K562 (cell line): Measurements from ENCODE around the gene HDGFL2. TPM values are rescaled to one million over a fixed set of nuclear protein-coding genes. Genes with fewer than 3 reads are reported as not detected.

Experiments
- BHLHE40 ChIP-seq: IDR thresholded peaks from 2 replicates; pipeline ENCODE4 v1.6.1; 2011; ENCODE audit warnings: low read length, improper control_type of control experiment
- CC2D1A ChIP-seq: fragments of 450-650 bp; IDR thresholded peaks from 2 replicates; pipeline ENCODE4 v1.6.1; 2017; ENCODE audit warnings: mild to moderate bottlenecking
- CHD2 ChIP-seq: IDR thresholded peaks from 2 replicates; pipeline ENCODE4 v1.6.1; 2011; ENCODE audit warnings: low read depth, low read length
- COPS2 ChIP-seq: fragments of 450-650 bp; conservative IDR thresholded peaks from 2 replicates; pipeline ENCODE4 v1.6.1; 2016; ENCODE audit warnings: mild to moderate bottlenecking, moderate library complexity
- EGR1 ChIP-seq: fragments of 450-650 bp; conservative IDR thresholded peaks from 2 replicates; pipeline ENCODE4 v1.6.1; 2017; ENCODE audit warnings: mild to moderate bottlenecking
- FIP1L1 ChIP-seq: fragments of 200-400 bp; formaldehyde crosslinking; IDR thresholded peaks from 2 replicates; pipeline ENCODE4 v1.6.1; 2018; ENCODE audit warnings: mild to moderate bottlenecking, low read depth, low read length; ENCODE audit not compliant: poor library complexity, severe bottlenecking
- GTF2F1 ChIP-seq: IDR thresholded peaks from 2 replicates; pipeline ENCODE4 v1.6.1; 2011; ENCODE audit warnings: low read depth, low read length, improper control_type of control experiment
- NRF1 ChIP-seq, 2 experiments: fragments of 450-650 bp; IDR thresholded peaks in 1 of 2; conservative IDR thresholded peaks in 1 of 2; 2 replicates each; pipeline ENCODE4 v1.6.1; 2014; ENCODE audit warnings: mild to moderate bottlenecking in 2 of 2
- PHF8 ChIP-seq: fragments of 200-600 bp; sonication (generic); IDR thresholded peaks from 2 replicates; pipeline ENCODE4 v1.6.1; 2012; ENCODE audit warnings: mixed run types, mild to moderate bottlenecking, inconsistent platforms, low read length, moderate library complexity, borderline replicate concordance
- POLR3G ChIP-seq: IDR thresholded peaks from 2 replicates; pipeline ENCODE4 v1.6.1; 2011; ENCODE audit not compliant: insufficient read length, insufficient replicate concordance; ENCODE audit errors: extremely low read depth
- RCOR1 ChIP-seq, 2 experiments: IDR thresholded peaks; 2 replicates each; pipeline ENCODE4 v1.6.1; 2012; ENCODE audit warnings: low read depth in 2 of 2, low read length in 2 of 2, borderline replicate concordance in 1 of 2, improper control_type of control experiment in 1 of 2
- XRCC4 ChIP-seq: IDR thresholded peaks from one replicate; pipeline ENCODE4 v1.6.1; 2011; ENCODE audit not compliant: insufficient read depth, insufficient read length; ENCODE audit errors: extremely low read depth
- ZBTB11 ChIP-seq, 3 experiments: fragments of 200-800 bp in 1 of 3; fragments of 250-450 bp in 1 of 3; fragments of 450-650 bp in 1 of 3; sonication (Bioruptor Pico) in 1 of 3; sonication (Bioruptor generic) in 1 of 3; formaldehyde crosslinking in 1 of 3; IDR thresholded peaks; 2 replicates each; pipeline versions ENCODE4 v1.6.1 to v1.8.0; 2016 to 2022; ENCODE audit warnings: mild to moderate bottlenecking in 2 of 3, missing genetic modification characterization in 2 of 3, missing compliant biosample characterization in 1 of 3, moderate library complexity in 1 of 3
- polyA plus RNA-seq, 8 experiments: library from polyadenylated mRNA; depleted of rRNA in 4 of 8; stranded (reverse) in 5 of 8; unstranded in 3 of 8; fragments of >200 nt; fragmentation: Nextera tagmentation in 2 of 8; fragmentation: Illumina TruSeq in 1 of 8; extraction: Ambion mirVana in 2 of 8; extraction: Trizol in 1 of 8; gene quantifications; 2 replicates each; pipeline versions ENCODE4 v1.2.1 to v1.2.3, GENCODE V29; 2011 to 2014; ENCODE audit warnings: inconsistent platforms in 1 of 8, missing spikeins in 1 of 8
- total RNA-seq, 7 experiments: library from RNA; depleted of rRNA in 6 of 7; stranded (reverse); fragments of >200 nt in 6 of 7; fragmentation: Illumina TruSeq in 2 of 7; extraction: Trizol in 2 of 7; gene quantifications; 2 replicates each; pipeline versions ENCODE4 v1.2.1 to v1.2.3, GENCODE V29; 2011 to 2021; ENCODE audit warnings: low replicate concordance in 1 of 7
- TF ChIP-seq, protein P1 (sequence below), 2 experiments: fragments of 450-650 bp in 1 of 2; IDR thresholded peaks; 2 replicates each; pipeline ENCODE4 v1.6.1; 2011 to 2017; ENCODE audit warnings: low read depth in 2 of 2, antibody characterized with exemption in 1 of 2, borderline replicate concordance in 1 of 2, low read length in 1 of 2, mild to moderate bottlenecking in 1 of 2, mixed read lengths in 1 of 2; ENCODE audit not compliant: control insufficient read depth in 1 of 2
- TF ChIP-seq, protein P2 (sequence below): fragments of 250-450 bp; sonication (Bioruptor Pico); IDR thresholded peaks from 2 replicates; pipeline ENCODE4 v1.8.0; 2021; ENCODE audit warnings: moderate library complexity, mild to moderate bottlenecking, inconsistent platforms
- TF ChIP-seq, protein P3 (sequence below): sonication (generic); formaldehyde crosslinking; IDR thresholded peaks from 2 replicates; pipeline ENCODE4 v1.8.1; 2022; ENCODE audit warnings: missing genetic modification reagents

Gene HDGFL2
- total and polyA plus RNA-seq, 9 of the 15 experiments (the other 6 are each of a cell fraction or from before 2014, with no cell fraction given) = 0.13 to 61.7 (median 16.0) TPM

GRCh38 chr19:4456843-4457653 is 15.0 kb upstream of the HDGFL2 start (continued):
- TF ChIP-seq, protein P1, sequence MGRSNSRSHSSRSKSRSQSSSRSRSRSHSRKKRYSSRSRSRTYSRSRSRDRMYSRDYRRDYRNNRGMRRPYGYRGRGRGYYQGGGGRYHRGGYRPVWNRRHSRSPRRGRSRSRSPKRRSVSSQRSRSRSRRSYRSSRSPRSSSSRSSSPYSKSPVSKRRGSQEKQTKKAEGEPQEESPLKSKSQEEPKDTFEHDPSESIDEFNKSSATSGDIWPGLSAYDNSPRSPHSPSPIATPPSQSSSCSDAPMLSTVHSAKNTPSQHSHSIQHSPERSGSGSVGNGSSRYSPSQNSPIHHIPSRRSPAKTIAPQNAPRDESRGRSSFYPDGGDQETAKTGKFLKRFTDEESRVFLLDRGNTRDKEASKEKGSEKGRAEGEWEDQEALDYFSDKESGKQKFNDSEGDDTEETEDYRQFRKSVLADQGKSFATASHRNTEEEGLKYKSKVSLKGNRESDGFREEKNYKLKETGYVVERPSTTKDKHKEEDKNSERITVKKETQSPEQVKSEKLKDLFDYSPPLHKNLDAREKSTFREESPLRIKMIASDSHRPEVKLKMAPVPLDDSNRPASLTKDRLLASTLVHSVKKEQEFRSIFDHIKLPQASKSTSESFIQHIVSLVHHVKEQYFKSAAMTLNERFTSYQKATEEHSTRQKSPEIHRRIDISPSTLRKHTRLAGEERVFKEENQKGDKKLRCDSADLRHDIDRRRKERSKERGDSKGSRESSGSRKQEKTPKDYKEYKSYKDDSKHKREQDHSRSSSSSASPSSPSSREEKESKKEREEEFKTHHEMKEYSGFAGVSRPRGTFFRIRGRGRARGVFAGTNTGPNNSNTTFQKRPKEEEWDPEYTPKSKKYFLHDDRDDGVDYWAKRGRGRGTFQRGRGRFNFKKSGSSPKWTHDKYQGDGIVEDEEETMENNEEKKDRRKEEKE (IDR thresholded peaks at IDR 0.05; ENCODE audit: borderline replicate concordance in 1 of 2, control insufficient read depth in 1 of 2, low read depth in 2 of 2, low read length in 1 of 2) = no peak
- TF ChIP-seq COPS2 = no peak
- no peak for TF ChIP-seq ZBTB11 (CRISPR knock-in tag; IDR thresholded peaks at IDR 0.05)
- TF ChIP-seq PHF8 = peak; percentile 46; the same call in 1 of the 2 replicates
- no peak for TF ChIP-seq XRCC4
- no peak for TF ChIP-seq CHD2
- TF ChIP-seq POLR3G = no peak
- TF ChIP-seq, protein P2, sequence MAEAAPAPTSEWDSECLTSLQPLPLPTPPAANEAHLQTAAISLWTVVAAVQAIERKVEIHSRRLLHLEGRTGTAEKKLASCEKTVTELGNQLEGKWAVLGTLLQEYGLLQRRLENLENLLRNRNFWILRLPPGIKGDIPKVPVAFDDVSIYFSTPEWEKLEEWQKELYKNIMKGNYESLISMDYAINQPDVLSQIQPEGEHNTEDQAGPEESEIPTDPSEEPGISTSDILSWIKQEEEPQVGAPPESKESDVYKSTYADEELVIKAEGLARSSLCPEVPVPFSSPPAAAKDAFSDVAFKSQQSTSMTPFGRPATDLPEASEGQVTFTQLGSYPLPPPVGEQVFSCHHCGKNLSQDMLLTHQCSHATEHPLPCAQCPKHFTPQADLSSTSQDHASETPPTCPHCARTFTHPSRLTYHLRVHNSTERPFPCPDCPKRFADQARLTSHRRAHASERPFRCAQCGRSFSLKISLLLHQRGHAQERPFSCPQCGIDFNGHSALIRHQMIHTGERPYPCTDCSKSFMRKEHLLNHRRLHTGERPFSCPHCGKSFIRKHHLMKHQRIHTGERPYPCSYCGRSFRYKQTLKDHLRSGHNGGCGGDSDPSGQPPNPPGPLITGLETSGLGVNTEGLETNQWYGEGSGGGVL (CRISPR knock-in tag) = no peak
- no peak for TF ChIP-seq FIP1L1
- no peak for TF ChIP-seq BHLHE40
- no peak for TF ChIP-seq NRF1 (conservative IDR thresholded peaks at IDR 0.05 in 1 of 2, IDR thresholded peaks at IDR 0.05 in 1 of 2)
- TF ChIP-seq GTF2F1 = no peak
- TF ChIP-seq RCOR1 (IDR thresholded peaks at IDR 0.05; ENCODE audit: borderline replicate concordance in 1 of 2, low read depth in 2 of 2, low read length in 2 of 2) = no peak
- TF ChIP-seq CC2D1A = 0 out of 2 replicates have a peak, but pooled peaks have one; percentile 16
- TF ChIP-seq, protein P3, sequence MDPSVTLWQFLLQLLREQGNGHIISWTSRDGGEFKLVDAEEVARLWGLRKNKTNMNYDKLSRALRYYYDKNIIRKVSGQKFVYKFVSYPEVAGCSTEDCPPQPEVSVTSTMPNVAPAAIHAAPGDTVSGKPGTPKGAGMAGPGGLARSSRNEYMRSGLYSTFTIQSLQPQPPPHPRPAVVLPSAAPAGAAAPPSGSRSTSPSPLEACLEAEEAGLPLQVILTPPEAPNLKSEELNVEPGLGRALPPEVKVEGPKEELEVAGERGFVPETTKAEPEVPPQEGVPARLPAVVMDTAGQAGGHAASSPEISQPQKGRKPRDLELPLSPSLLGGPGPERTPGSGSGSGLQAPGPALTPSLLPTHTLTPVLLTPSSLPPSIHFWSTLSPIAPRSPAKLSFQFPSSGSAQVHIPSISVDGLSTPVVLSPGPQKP (CRISPR knock-in tag) = no peak
- TF ChIP-seq EGR1 = peak; percentile 69
